Measurements from ENCODE around the gene NYAP2. TPM values are rescaled to one million over a fixed set of nuclear protein-coding genes. Genes with fewer than 3 reads are reported as not detected.

NYAP2 gene
- total RNA-seq, 2 donors from 2014 or later: not detected

GRCh38 chr2:225599856-225600255 lies 200.3 kb downstream of the NYAP2 start:
- no peaks in the 10 kb centered on the region for H3K27me3 Mint-ChIP-seq (ENCODE audit: insufficient read depth)
- H3K9me3 Mint-ChIP-seq: peaks cover 5% of the 10 kb centered on the region
- H3K27ac Mint-ChIP-seq: no peak overlapping the region
- Histone ChIP-seq H3K9ac (ENCODE audit: extremely low read depth, low read length, poor library complexity, severe bottlenecking) (no peak overlapping the region), H3K9me3 (ENCODE audit: control insufficient read depth, low read length) (no peaks in the 10 kb centered on the region), H3K27me3 (ENCODE audit: control insufficient read depth, insufficient read depth, low read length, poor library complexity, severe bottlenecking) (no peaks in the 10 kb centered on the region), H3K4me3 (ENCODE audit: low read length) (no peak overlapping the region), H3K4me1 (ENCODE audit: control insufficient read depth, insufficient read depth, low read length) (no peaks in the 10 kb centered on the region), H3K36me3 (ENCODE audit: control insufficient read depth, insufficient read depth, low read length) (no peaks in the 10 kb centered on the region), H3K27ac (ENCODE audit: low read depth, low read length) (no peak overlapping the region)
- no peak overlapping the region for H3K4me3 Mint-ChIP-seq
- TF ChIP-seq CTCF (conservative IDR thresholded peaks at IDR 0.05): no peak
- H3K4me1 Mint-ChIP-seq: no peaks in the 10 kb centered on the region
- DNase-seq: no peak
- H3K36me3 Mint-ChIP-seq (ENCODE audit: low read depth): no peaks in the 10 kb centered on the region
- WGBS, 2 experiments (ENCODE audit: insufficient coverage in 1 of 2, insufficient read length in 1 of 2): 88 to 94% methylated on average over 1 of the region's 1 CpG

GRCh38 chr2:225600444-225600843 lies 200.9 kb downstream of the NYAP2 start:
- Histone ChIP-seq H3K27me3 (ENCODE audit: control insufficient read depth, insufficient read depth, low read length, poor library complexity, severe bottlenecking) (no peaks in the 10 kb centered on the region), H3K4me1 (ENCODE audit: control insufficient read depth, insufficient read depth, low read length) (no peaks in the 10 kb centered on the region), H3K36me3 (ENCODE audit: control insufficient read depth, insufficient read depth, low read length) (no peaks in the 10 kb centered on the region), H3K27ac (ENCODE audit: low read depth, low read length) (no peak overlapping the region), H3K9me3 (ENCODE audit: control insufficient read depth, low read length) (no peaks in the 10 kb centered on the region), H3K4me3 (ENCODE audit: low read length) (no peak overlapping the region), H3K9ac (ENCODE audit: extremely low read depth, low read length, poor library complexity, severe bottlenecking) (no peak overlapping the region)
- TF ChIP-seq CTCF (conservative IDR thresholded peaks at IDR 0.05): no peak
- Mint-ChIP-seq H3K36me3 (ENCODE audit: low read depth) (no peaks in the 10 kb centered on the region), H3K27ac (no peak overlapping the region), H3K4me3 (no peak overlapping the region), H3K4me1 (no peaks in the 10 kb centered on the region), H3K27me3 (ENCODE audit: insufficient read depth) (no peaks in the 10 kb centered on the region), H3K9me3 (peaks cover 5% of the 10 kb centered on the region)
- DNase-seq: no peak

- no peaks in the 10 kb centered on the region for H3K27me3 ChIP-seq (ENCODE audit: control insufficient read depth, insufficient read depth, low read length, poor library complexity, severe bottlenecking)
- no peak overlapping the region for H3K27ac Mint-ChIP-seq
Observed at GRCh38 chr2:225600865-225601264, 201.4 kb downstream of the NYAP2 start.

More at GRCh38 chr2:225600865-225601264, 201.4 kb downstream of the NYAP2 start:
- Histone ChIP-seq H3K4me1 (ENCODE audit: control insufficient read depth, insufficient read depth, low read length) (no peaks in the 10 kb centered on the region), H3K9ac (ENCODE audit: extremely low read depth, low read length, poor library complexity, severe bottlenecking) (no peak overlapping the region), H3K4me3 (ENCODE audit: low read length) (no peak overlapping the region), H3K36me3 (ENCODE audit: control insufficient read depth, insufficient read depth, low read length) (no peaks in the 10 kb centered on the region), H3K27ac (ENCODE audit: low read depth, low read length) (no peak overlapping the region), H3K9me3 (ENCODE audit: control insufficient read depth, low read length) (no peaks in the 10 kb centered on the region)
- H3K9me3 Mint-ChIP-seq: peaks cover 5% of the 10 kb centered on the region
- no peaks in the 10 kb centered on the region for H3K36me3 Mint-ChIP-seq (ENCODE audit: low read depth)
- no peak for TF ChIP-seq CTCF (conservative IDR thresholded peaks at IDR 0.05)
- H3K4me3 Mint-ChIP-seq: no peak overlapping the region
- 98% methylated on average over 3 of the region's 4 CpGs; no CpG with 5 or more reads in 1 of the 2 experiments for WGBS, 2 experiments (ENCODE audit: insufficient coverage in 1 of 2, insufficient read length in 1 of 2)
- no peak for DNase-seq
- H3K27me3 Mint-ChIP-seq (ENCODE audit: insufficient read depth): no peaks in the 10 kb centered on the region
- H3K4me1 Mint-ChIP-seq: no peaks in the 10 kb centered on the region

Data from endodermal cell (in vitro differentiated cells).